Parathyroid adenoma (tissue), 2 donors: ENCODE results near the gene MBD3L3.

ENCODE experiments used
- H2AFZ ChIP-seq: fragments of 300-600 bp; sonication (generic); one replicate; pipeline ENCODE4 v1.7.0; 2017; ENCODE audit warnings: antibody characterized with exemption, mild to moderate bottlenecking
- H3K27ac ChIP-seq: fragments of 300-600 bp; sonication (generic); one replicate; pipeline ENCODE4 v1.7.0; 2017
- H3K27me3 ChIP-seq: fragments of 300-600 bp; sonication (generic); one replicate; pipeline ENCODE4 v1.7.0; 2017; ENCODE audit warnings: low read length; ENCODE audit not compliant: control insufficient read depth, insufficient read depth
- H3K36me3 ChIP-seq: fragments of 300-600 bp; sonication (generic); one replicate; pipeline ENCODE4 v1.7.0; 2017; ENCODE audit warnings: low read length; ENCODE audit not compliant: control insufficient read depth, insufficient read depth
- H3K4me1 ChIP-seq: fragments of 300-600 bp; sonication (generic); one replicate; pipeline ENCODE4 v1.7.0; 2017; ENCODE audit warnings: control low read depth
- H3K4me2 ChIP-seq: fragments of 300-600 bp; sonication (generic); one replicate; pipeline ENCODE4 v1.7.0; 2017; ENCODE audit warnings: low read length
- H3K4me3 ChIP-seq: fragments of 300-600 bp; sonication (generic); one replicate; pipeline ENCODE4 v1.7.0; 2017; ENCODE audit warnings: low read depth, low read length
- H3K79me2 ChIP-seq: fragments of 300-600 bp; sonication (generic); one replicate; pipeline ENCODE4 v1.7.0; 2017; ENCODE audit warnings: control low read depth
- H3K9ac ChIP-seq: fragments of 300-600 bp; sonication (generic); one replicate; pipeline ENCODE4 v1.7.0; 2017; ENCODE audit warnings: mild to moderate bottlenecking
- H3K9me3 ChIP-seq: fragments of 300-600 bp; sonication (generic); one replicate; pipeline ENCODE4 v1.7.0; 2017; ENCODE audit warnings: low read length; ENCODE audit not compliant: control insufficient read depth
- CTCF ChIP-seq: fragments of 300-600 bp; sonication (generic); IDR thresholded peaks from one replicate; pipeline ENCODE4 v1.7.0; 2017; ENCODE audit warnings: antibody characterized with exemption, mild to moderate bottlenecking
- donor health status: primary hyperparathyroidism.

The MBD3L3 gene

GRCh38 chr19:7007859-7008258 is 50.6 kb downstream of the MBD3L3 start:
- no peaks in the 10 kb centered on the region for H3K9me3 ChIP-seq

More at GRCh38 chr19:7007859-7008258, 50.6 kb downstream of the MBD3L3 start:
- no peak overlapping the region for H3K9ac ChIP-seq
- TF ChIP-seq CTCF, result no peak
- no peak overlapping the region for H3K27ac ChIP-seq
- H3K79me2 ChIP-seq, result no peaks in the 10 kb centered on the region
- H3K4me1 ChIP-seq, result no peaks in the 10 kb centered on the region
- no peaks in the 10 kb centered on the region for H3K27me3 ChIP-seq
- no peak overlapping the region for H3K4me3 ChIP-seq
- H3K36me3 ChIP-seq, result no peaks in the 10 kb centered on the region
- H3K4me2 ChIP-seq, result no peak overlapping the region
- H2AFZ ChIP-seq, result no peak overlapping the region
